NCI-H2227 (cell line): ENCODE measurements around the gene ABLIM2.

Source experiments
- DNase-seq: peaks from one replicate; lab custom pipeline; 2025; ENCODE audit not compliant: unreplicated experiment; lab: John Stamatoyannopoulos, UW

Gene ABLIM2

GRCh38 chr4:8073206-8073863 lies 85.3 kb downstream of the ABLIM2 start:
- DNase-seq = no peak

GRCh38 chr4:8072235-8072968 lies 86.2 kb downstream of the ABLIM2 start:
- DNase-seq = no peak

- peak; percentile 7 for DNase-seq
These were observed 86.8 kb downstream of the ABLIM2 start for GRCh38 chr4:8071766-8072165.

- DNase-seq = peak; percentile 37
These were observed 87.6 kb downstream of the ABLIM2 start for GRCh38 chr4:8070736-8071718.

GRCh38 chr4:8069102-8069752 lies 89.4 kb downstream of the ABLIM2 start:
- no peak for DNase-seq

GRCh38 chr4:8067945-8068896 lies 90.4 kb downstream of the ABLIM2 start:
- DNase-seq = no peak

- DNase-seq = no peak
These were observed 91.2 kb downstream of the ABLIM2 start for GRCh38 chr4:8067274-8067936.

GRCh38 chr4:8066336-8066931 lies 92.2 kb downstream of the ABLIM2 start:
- DNase-seq = no peak

GRCh38 chr4:8063974-8064563 lies 94.5 kb downstream of the ABLIM2 start:
- no peak for DNase-seq

- no peak for DNase-seq
These were observed 97.0 kb downstream of the ABLIM2 start for GRCh38 chr4:8061573-8061972.

GRCh38 chr4:8061145-8061544 lies 97.5 kb downstream of the ABLIM2 start:
- DNase-seq = no peak

- DNase-seq = no peak
These were observed 98.0 kb downstream of the ABLIM2 start for GRCh38 chr4:8060632-8061031.

GRCh38 chr4:8058031-8058479 lies 100.6 kb downstream of the ABLIM2 start:
- no peak for DNase-seq

- DNase-seq = no peak
These were observed 103.4 kb downstream of the ABLIM2 start for GRCh38 chr4:8055206-8055605.

- DNase-seq = no peak
These were observed 104.7 kb downstream of the ABLIM2 start for GRCh38 chr4:8053688-8054449.

- DNase-seq = no peak
These were observed 106.4 kb downstream of the ABLIM2 start for GRCh38 chr4:8052160-8052691.

- DNase-seq = no peak
These were observed 107.0 kb downstream of the ABLIM2 start for GRCh38 chr4:8051644-8052043.
